Pulmonary artery endothelial cell (primary cell): ENCODE data around the gene CLDN22. TPM values are rescaled to one million over a fixed set of nuclear protein-coding genes. Genes with fewer than 3 reads are reported as not detected.

Source experiments
- DNase-seq: peaks from one replicate; pipeline ENCODE4 v3.0.0-alpha.2; 2011; ENCODE audit warnings: low read depth, low spot score
- total RNA-seq: library from RNA; depleted of rRNA; stranded (reverse); fragments of >200 nt; gene quantifications from 2 replicates; pipeline ENCODE4 v1.2.3, GENCODE V29; 2014

The CLDN22 gene
- total RNA-seq, 1 donor from 2014 or later: not detected

DNA sequence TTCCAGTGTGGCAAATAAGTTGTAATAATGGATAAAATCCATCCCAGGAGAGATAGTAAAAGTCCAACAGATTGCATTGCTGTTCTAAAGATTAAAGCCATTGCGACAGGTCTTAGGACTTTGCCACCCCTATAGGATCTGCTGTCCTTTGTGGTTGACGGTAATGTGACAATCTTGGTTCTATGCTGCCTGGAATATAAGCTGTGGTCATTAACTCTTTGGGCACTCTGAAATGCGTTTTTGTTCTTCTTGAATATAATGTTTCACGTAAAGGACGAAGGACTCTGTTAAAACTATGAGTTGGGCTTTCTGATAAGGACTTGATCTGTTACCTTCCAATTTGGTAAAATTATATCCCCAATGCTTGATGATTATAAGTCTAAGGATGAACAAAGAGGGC lies 2.2 kb upstream of the CLDN22 start, which contains the start of gene CLDN24:
CLDN24 (minus strand) TSS at position 101 of the 400 bp plus-strand sequence; CDS start at position 101, 0 bp downstream.
- no peak for DNase-seq

DNA sequence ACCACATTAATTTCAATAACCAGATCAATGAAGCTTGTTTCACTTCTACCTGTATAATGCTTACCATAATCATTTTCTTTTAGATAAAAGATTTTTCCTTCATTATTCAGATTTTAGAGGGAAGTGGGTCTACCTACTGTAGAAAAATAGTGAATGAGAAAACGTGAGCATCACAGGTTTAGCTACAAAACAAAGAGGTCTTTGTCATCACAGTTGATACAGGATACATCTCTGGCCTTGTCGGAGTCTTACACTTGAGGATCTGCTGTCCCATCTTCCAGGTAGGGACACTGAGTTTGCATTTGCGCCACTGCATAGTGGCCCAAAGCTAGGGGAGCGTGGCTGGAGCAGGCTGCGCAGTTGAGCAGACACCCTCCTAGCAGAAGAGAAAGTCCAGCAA lies 1.4 kb upstream of the CLDN22 start:
- no peak for DNase-seq

DNA sequence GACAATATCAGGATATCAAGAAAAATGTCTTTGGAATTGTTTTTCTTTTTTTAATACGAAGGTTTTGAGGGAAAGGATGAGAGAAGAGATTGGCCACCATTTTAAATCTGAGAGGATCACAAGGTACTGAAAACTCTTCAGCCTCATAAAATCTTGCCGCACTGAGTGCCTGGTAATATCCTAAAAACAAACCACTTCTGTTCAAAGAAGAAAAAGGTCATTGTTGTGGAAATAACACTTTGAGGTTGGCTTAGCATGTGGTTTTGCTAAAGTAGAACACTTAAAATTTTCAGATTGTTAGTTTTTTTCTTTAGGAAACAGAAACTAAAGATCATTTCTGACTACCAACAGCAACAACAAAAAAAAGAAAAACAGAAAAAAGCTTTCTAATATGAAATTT lies 1.0 kb upstream of the CLDN22 start:
- no peak for DNase-seq

DNA sequence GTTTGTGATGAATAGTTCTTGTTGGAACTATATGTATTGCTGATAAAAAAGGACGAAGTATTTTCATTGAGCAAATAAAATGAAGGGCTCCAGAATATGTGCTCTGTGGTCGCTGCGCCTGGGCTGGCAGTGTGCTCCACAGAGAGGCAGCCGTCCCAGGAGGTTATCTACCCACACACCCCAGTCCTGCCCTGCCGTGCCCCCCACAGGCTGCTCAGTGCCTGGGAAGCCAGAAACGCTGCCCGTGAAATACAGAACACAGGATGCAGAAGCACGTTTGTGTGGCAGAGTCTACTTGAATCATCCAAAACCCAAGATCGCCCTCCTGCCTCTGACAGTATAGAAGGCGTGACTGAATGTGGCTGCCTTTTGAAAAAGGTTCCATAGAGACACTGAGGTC lies 1.4 kb downstream of the CLDN22 start:
- no peak for DNase-seq

DNA sequence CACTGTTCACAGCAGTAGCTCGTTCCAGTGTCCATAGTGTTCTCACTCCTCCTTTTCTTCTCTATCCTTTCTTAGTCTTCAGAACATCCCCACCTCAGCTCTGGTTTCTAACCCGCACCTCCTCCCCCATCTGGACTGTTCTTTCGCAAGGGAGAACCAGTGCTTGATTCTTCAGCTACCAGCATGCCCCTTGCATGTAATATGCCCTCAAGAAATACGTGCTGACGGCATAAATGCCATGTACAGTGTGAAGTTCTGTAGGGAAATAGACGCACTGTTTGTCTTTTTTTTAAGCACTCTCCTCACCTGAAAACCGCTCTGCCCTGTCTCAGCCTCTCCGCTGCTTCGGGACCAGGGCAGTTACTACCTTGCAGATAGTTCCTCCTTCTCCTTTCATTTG lies 5.3 kb downstream of the CLDN22 start:
- DNase-seq: no peak

DNA sequence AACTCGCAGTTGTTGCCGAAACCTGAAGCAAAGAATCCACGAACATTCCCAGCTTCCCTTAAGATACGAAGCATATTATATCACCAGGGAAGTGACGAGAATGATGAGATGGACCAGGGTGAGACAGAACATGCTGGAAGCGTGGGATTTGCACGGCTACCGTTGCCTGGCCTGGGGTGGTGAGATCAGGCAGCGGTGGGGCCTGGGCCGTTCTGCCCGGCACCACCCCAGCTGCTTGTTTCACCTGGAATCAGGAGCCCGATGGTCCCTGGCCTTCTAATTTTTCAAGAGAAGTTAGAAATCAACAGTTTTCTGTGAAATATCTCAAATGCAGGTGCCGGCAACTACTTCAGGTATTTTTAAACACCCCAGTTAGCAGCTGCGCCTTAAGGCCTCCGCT lies 5.7 kb downstream of the CLDN22 start:
- DNase-seq: no peak

DNA sequence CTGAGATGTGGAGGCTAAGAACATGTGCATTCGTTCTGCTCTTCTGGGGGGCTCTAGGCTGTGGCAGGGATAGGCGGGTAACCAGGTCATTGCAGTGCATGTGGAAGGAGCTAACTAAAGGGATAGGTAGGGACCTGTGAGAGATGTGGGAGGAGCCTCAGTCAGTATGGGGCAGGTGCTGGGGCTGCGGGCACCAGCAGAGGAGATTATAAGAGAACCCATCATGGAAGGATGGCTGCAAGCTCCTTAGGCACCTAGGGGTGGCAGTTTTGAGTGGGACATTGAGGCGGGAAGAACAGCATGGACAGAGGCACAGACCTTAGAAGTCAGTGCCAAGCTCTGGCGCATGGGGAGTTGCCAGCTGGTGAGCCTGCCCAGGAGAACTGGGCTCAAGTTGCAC lies 7.2 kb downstream of the CLDN22 start:
- DNase-seq: no peak

DNA sequence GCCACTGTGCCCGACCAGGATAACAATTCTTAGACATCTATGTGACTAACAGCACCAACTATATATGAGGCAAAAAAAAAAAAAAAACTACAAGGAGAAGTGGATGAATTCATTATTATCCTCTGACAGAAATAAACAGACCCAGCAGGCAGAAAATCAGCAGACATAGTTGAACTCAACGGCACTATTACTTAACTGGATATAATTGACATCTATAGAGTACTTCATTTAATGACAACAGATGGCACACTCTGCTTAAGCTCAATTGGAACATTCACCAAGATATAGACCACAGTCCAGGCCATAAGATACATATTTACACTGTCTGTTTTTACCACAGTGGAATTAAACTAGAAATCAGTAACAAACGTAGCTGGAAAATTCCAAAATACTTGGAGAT lies 13.3 kb downstream of the CLDN22 start:
- DNase-seq: no peak

DNA sequence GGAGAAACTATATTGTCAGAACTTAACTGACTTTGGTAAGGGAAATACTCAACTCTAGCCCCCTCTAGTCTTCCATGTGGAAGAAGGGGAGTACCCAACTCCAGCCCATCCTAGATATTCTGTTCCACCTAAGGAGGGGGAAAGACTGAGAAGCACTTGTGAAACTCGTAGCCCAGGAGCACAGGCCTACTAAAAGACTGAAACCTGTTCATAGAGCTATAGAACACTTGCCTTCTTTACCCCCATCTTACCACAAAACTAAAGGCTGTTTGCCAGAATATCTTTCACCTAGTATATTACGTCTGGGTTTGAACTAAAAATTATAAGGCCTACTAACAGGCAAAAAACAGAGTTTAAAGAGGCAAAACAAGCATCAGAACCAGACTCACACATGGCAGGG lies 15.5 kb downstream of the CLDN22 start:
- no peak for DNase-seq

DNA sequence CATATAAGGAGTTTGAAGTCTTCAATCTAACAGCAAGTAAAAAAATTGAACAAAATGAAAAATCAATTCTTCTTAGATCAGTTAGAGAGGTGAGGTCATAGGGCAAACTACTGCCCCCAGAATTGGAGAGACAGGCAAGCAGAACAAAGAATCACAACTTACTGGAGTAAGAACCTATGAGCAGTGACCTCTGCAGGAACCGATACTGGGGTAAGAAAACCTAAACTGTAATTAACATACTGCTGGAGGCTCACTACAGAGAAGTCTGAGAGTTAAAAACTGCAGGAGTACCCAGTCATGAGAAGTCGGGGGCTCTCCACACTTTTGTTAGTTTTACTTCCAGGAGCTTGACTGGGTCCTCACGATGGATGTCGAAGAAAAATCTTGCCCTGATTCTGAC lies 16.0 kb downstream of the CLDN22 start:
- DNase-seq: no peak

DNA sequence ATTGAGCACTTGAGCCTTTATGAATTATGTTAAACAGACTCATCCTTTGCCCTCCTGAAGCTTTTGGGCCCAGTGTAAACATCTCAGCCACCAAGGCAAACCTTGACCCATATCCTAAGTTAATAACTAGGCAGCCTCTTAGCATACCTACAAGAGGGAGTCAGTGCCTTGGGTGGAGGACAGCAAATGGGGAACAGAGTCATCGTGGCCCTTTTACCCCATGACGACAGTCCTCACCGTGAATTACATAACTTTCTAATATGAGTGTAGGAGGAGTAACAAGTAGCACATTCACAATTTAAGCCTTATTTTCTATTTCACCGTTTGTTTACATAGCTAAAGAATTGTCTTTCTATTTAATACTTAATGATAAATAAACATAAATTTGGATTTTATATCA lies 16.8 kb downstream of the CLDN22 start:
- no peak for DNase-seq

DNA sequence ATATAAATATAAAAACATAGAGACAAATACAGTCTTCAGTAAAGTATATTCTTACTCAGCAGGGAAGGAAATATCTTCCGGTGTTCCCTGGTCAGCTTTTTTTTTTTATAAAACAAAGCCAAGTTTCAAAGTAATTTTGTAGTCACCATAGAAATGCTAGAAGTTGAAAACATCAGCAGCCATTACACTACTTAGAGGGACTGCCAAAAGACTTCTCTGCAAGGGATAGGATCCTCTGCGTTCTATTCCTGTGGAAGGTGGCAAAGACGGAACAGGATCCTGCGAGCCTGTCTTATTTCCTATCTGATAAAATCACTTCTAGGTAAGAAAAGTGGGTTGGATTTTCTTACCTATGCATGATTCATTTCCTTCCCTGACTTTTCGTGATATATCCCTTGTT lies 19.4 kb downstream of the CLDN22 start:
- peak; percentile 13 for DNase-seq

DNA sequence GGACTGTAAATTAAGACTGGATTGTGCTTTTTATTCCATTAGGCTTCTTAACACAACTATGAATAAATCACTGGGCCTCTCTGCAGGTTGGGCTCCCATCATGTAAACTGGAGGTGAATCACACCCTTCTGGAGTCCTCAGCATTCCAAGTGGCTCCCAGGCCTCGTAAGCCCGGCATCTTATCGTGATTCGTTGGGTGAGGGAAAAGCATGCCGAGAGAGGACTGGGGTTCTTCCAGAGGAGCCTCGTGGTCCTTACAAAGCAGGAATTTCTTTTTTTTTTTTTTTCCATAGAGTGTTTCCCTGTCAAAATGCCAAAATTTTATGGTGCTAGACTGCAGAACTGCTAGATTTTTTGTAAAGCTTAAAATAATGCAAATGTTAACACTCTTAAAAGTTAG lies 20.0 kb downstream of the CLDN22 start:
- no peak for DNase-seq

DNA sequence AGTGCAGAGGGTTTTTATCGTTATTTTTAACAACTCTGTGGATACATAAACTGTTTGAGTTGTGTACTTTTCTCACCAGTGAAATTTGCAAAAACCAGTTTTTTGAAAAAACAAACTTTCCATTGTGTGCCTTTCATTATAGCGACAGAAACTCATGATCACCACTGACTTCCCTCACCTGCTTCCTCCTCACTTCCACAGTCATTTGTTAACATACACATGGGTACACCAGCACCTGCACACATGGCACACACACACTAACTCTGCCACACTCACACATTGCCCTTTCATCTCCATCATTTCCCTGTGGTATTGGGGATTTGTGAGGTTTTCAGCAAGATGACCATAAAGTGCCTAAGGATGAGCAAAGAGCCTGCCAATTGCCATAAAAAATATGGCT lies 20.6 kb downstream of the CLDN22 start:
- no peak for DNase-seq

DNA sequence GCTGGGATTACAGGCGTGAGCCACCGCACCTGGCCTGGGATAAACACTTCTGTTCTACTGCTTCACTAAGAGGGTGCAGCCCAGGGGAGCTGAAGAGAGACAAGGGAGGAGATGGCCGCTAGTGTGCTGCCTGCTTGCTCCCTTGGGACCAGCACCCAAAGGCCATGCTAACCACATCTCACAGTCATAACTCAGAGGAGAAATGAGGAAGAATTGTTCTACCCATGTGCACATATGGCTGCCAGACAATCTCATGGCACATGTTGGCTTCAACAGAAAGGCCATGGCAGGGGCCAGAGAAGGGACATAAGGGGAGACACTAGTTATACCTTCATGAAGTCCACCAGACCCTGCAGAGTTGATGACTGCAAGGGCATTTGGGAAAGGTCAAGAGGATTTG lies 22.4 kb downstream of the CLDN22 start:
- DNase-seq: no peak

DNA sequence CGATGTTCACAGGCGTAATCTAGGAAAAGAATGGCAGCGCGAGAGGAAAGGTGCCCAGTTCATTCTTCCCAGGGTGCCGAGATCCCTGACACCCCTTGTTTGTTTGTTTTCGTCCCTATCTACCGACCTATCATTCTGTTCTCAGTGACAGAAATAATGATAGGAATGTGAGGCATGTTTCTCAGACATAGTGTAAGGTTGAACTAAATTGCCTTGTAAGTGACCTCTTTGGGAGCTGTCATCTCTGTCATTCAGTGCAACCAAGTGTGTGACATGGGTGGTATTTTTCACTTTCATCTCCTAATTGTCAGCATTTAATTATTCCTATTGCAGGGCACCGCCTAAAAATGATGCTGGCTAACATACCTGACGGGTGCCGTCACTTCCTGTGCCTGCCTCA lies 24.4 kb downstream of the CLDN22 start:
- no peak for DNase-seq

DNA sequence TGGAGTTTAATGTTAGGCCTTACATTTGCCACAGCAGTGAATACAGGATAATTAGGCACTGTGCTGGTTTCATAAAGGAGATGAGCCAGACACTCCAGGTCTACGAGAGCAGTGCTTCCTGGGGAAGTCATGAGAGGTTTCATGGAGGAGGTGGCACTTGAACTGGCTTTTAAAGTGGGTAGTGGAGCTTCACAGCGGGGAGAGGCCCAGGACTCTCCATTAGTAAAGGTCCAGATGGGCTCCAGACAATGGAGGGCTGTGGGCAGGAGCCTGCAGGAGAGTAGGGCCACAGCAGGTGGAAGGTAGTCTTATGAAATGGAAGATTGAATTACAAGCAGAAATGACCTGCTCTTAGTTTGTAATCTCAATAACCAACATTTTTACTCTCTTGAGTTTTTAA lies 29.0 kb downstream of the CLDN22 start:
- no peak for DNase-seq

DNA sequence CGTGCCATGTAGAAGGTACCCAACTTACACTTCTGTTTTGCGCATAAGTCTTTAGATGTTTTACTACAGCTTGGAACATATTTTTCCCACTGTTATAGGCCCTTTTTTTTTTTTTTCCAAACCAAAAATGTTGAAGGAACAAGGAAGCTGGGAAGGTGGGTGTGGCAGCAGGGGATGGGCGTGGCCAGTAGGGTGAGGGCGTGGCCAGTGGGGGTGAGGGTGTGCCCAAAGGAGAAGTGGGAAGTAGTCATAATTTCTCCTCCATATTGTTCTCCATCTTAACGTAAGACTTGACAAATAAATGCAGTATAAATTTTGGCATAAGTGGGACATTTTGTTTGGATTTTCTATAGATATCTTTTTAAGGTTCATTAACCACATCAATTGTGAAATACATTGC lies 30.4 kb downstream of the CLDN22 start:
- DNase-seq: no peak

DNA sequence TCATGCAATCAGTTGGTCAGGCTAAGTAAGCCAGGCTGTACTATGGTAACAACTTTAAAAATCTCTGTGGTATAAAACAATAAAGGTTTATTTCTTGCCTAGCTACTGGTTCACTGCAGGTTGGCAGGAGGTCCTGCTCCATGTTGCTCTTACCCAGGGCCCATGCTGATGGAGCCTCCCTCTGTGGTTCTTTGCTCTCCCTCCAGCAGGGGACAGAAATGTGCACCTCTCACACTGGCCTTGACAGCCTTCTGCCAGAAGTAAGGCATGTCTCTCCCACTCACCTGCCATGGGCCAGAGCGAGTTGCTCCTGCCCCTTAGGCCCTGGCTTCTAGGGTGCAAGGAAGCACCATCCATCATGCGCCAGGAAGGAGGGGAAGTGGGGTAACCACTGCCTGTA lies 31.1 kb downstream of the CLDN22 start:
- DNase-seq: no peak

DNA sequence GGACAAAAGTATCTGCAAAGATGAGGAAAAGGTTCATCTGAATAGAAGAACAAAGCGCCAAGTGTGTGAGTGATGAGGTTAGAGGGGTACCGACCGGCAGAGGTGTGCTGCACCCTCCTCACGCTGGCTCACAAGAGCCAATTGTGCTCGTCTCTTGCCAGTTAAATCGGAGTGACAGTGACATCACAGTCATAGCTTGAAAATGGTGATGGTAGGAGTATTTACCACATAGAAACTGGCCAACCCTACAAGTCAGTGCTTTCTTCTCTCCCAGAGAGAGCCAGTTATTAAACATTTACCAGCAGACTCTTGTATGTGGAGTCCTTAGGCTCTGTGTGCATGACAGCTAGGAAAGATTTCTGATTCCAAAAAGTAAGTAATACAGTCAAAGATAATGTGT lies 32.4 kb downstream of the CLDN22 start:
- no peak for DNase-seq

DNA sequence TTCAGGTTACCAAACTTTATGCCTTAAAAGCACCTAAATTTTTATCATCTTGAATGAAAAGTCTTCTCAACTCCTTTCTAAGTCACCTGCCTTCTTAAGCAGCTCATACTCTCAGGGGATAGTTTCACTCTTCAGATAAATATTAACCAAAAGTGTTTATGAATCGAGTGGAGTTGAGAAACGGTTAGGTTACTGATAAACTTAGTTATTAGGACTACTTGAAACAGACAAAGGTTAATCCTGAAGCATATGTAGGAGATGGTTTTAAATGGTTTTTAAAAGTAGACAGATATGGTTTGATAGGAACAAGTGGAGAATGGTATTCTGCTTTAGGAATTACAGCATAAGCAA lies 32.8 kb downstream of the CLDN22 start:
- no peak for DNase-seq

DNA sequence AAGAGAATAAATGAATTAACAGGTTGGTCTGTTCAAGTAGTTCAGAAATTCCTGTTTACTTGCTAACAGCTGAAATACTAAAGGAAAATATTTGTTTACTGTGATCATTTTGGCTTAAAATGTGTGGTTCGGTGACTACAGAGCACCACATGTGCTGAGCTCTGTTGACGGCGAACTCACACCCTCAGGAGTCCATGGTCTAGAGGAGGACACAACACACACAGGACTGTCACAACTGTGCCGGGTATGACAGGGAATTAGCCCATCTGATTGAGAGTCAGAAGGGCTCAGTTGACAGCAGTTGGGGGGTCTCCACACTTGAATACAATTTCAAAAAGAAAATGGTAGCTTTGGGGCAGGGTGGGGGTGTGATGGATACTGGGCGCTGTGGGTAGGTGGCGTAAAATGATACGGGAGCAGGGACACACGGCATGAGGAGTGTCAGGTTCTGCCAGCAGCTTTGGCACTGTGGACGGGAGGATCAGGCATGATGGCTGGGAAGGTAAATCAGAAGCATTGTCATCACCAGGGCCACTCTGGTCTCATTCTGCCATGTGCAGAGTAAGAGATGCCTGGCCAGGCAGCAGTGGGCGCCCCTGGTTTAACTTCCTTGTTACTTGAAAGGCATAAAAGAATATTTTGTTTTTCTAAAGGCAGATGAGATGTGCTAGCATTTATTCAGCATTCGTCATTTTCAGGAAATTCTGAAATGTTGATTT lies 33.3 kb downstream of the CLDN22 start:
- no peak for DNase-seq

DNA sequence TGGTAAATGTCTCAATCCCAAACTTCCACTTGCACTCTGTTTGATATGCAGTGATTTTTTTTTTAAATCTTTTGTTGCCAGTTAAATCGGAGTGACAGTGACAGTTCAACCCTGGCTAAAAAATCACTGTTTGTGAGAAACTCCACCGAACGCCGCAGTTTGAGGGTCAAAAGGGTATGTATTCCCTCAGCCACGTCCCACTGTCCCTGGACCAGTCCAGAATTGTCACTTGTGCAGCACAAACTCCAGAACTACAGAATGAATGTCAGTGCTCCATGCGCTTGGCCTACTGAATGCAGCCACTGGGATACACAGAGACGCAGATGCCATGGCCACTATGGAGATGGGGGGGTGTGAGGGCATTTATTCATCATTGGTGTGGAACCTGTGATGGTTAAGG lies 34.2 kb downstream of the CLDN22 start:
- DNase-seq: no peak

DNA sequence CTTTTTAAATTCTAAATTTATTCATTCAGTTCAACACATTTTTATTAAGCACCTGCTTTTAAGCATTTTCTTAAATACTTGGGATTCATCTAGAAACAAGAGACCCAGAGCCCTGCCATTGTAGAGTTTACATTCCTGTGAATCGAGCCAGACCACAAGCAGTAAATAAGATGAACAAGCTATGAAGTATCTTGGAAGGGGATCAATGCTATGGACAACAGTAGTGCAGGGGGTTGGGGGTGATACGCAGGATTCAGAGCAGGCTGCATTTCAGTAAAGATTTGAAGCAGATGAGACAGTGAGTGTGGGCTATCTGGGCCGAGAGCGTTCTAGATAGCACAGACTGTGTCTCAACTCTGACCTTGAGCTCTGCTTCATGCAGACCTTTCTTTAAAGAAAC lies 35.1 kb downstream of the CLDN22 start:
- DNase-seq: no peak
